SU-DHL-6 (cell line): ENCODE data around the gene CD109.

Source experiments
- CTCF ChIP-seq: fragments of 200-600 bp; sonication (generic); IDR thresholded peaks from one replicate; pipeline ENCODE4 v1.5.1; 2017; ENCODE audit warnings: antibody characterized with exemption, mild to moderate bottlenecking, low read length, moderate library complexity; ENCODE audit not compliant: insufficient read depth, poor library complexity, severe bottlenecking
- EZH2phosphoT487 ChIP-seq: fragments of 200-600 bp; sonication (generic), shearing (Covaris generic); conservative IDR thresholded peaks from 2 replicates; pipeline ENCODE4 v1.6.1; 2018; ENCODE audit warnings: mild to moderate bottlenecking, antibody characterized with exemption, low read length, moderate library complexity, mixed read lengths

- TF ChIP-seq CTCF (no peak), EZH2phosphoT487 (no peak)
Observed at GRCh38 chr6:73857341-73857890, 161.4 kb downstream of the CD109 start.
